HEK293 (cell line): ENCODE measurements around the gene TMEM41A.
"Not testable (repeated sequence)": the region's sequence is repeated elsewhere in the genome, so short reads cannot be mapped to it uniquely, and the experiment has no call there.

Experiments
- CTCF ChIA-PET: fragments of 350-600 bp; formaldehyde crosslinking; extraction: SDS; loops from one replicate; lab custom pipeline; 2021; ENCODE audit warnings: antibody characterized with exemption; lab: Yijun Ruan, JAX
- POLR2A ChIA-PET: fragments of 300-600 bp; formaldehyde crosslinking; extraction: SDS; loops from one replicate; lab custom pipeline; 2020; ENCODE audit warnings: antibody characterized with exemption, inconsistent platforms; lab: Yijun Ruan, JAX
- H3K27ac ChIP-seq: fragments of 200-500 bp; sonication (Bioruptor generic); 2 replicates; pipeline ENCODE4 v1.5.1; 2014; ENCODE audit warnings: low read depth, low read length, control low read depth, inconsistent platforms; ENCODE audit errors: extremely low read depth
- H3K36me3 ChIP-seq, 2 experiments: fragments of 200-500 bp in 1 of 2; sonication (Bioruptor generic) in 1 of 2; 1 replicate in 1 of 2; 2 replicates in 1 of 2; pipeline ENCODE4 v1.5.1; 2014 to 2017; ENCODE audit warnings: inconsistent platforms in 2 of 2, low read length in 2 of 2; ENCODE audit not compliant: control insufficient read depth in 2 of 2, insufficient read depth in 1 of 2
- H3K4me1 ChIP-seq: fragments of 200-500 bp; sonication (Bioruptor generic); 2 replicates; pipeline ENCODE4 v1.5.1; 2014; ENCODE audit warnings: mild to moderate bottlenecking, low read length, inconsistent platforms; ENCODE audit not compliant: control insufficient read depth, insufficient read depth
- H3K4me3 ChIP-seq: 2 replicates; pipeline ENCODE4 v1.5.1; 2011; ENCODE audit warnings: low read depth, mild to moderate bottlenecking, control low read depth, low read length, moderate library complexity
- H3K9me3 ChIP-seq: fragments of 200-500 bp; sonication (Bioruptor generic); 2 replicates; pipeline ENCODE4 v1.5.1; 2014; ENCODE audit warnings: low read depth, low read length, inconsistent platforms; ENCODE audit not compliant: control insufficient read depth, insufficient read depth
- KLF10 ChIP-seq: fragments of 450-650 bp; IDR thresholded peaks from 2 replicates; pipeline ENCODE4 v1.5.1; 2018; ENCODE audit warnings: missing biosample characterization, mild to moderate bottlenecking, missing genetic modification characterization
- SALL2 ChIP-seq: fragments of 450-650 bp; formaldehyde crosslinking; IDR thresholded peaks from 2 replicates; pipeline ENCODE4 v1.5.0; 2017; ENCODE audit warnings: missing biosample characterization, mild to moderate bottlenecking, missing genetic modification characterization, borderline replicate concordance
- SCRT1 ChIP-seq: fragments of 450-650 bp; formaldehyde crosslinking; IDR thresholded peaks from 2 replicates; pipeline ENCODE4 v1.5.1; 2016; ENCODE audit warnings: missing biosample characterization, missing genetic modification characterization, borderline replicate concordance
- SCRT2 ChIP-seq: fragments of 450-650 bp; formaldehyde crosslinking; IDR thresholded peaks from 2 replicates; pipeline ENCODE4 v1.5.1; 2016; ENCODE audit warnings: missing biosample characterization, missing genetic modification characterization
- SP7 ChIP-seq: fragments of 450-650 bp; formaldehyde crosslinking; IDR thresholded peaks from 2 replicates; pipeline ENCODE4 v1.5.1; 2016; ENCODE audit warnings: missing biosample characterization, missing genetic modification characterization
- ZBTB10 ChIP-seq: fragments of 450-650 bp; formaldehyde crosslinking; IDR thresholded peaks from 2 replicates; pipeline ENCODE4 v1.5.1; 2016; ENCODE audit warnings: missing biosample characterization, missing genetic modification characterization
- ZNF133 ChIP-seq: fragments of 450-650 bp; formaldehyde crosslinking; IDR thresholded peaks from 2 replicates; pipeline ENCODE4 v1.5.1; 2016; ENCODE audit warnings: missing biosample characterization, missing genetic modification characterization
- ZNF146 ChIP-seq: fragments of 450-650 bp; formaldehyde crosslinking; IDR thresholded peaks from 2 replicates; pipeline ENCODE4 v1.5.1; 2016; ENCODE audit warnings: missing biosample characterization, missing genetic modification characterization
- ZNF155 ChIP-seq: fragments of 450-650 bp; formaldehyde crosslinking; IDR thresholded peaks from 2 replicates; pipeline ENCODE4 v1.5.1; 2016; ENCODE audit warnings: missing biosample characterization, missing genetic modification characterization
- ZNF175 ChIP-seq: fragments of 450-650 bp; formaldehyde crosslinking; IDR thresholded peaks from 2 replicates; pipeline ENCODE4 v1.5.1; 2016; ENCODE audit warnings: missing biosample characterization, missing genetic modification characterization
- ZNF18 ChIP-seq: fragments of 450-650 bp; formaldehyde crosslinking; IDR thresholded peaks from 2 replicates; pipeline ENCODE4 v1.5.1; 2016; ENCODE audit warnings: missing biosample characterization, missing genetic modification characterization
- ZNF2 ChIP-seq: fragments of 450-650 bp; formaldehyde crosslinking; IDR thresholded peaks from 2 replicates; pipeline ENCODE4 v1.5.1; 2016; ENCODE audit warnings: missing biosample characterization, missing genetic modification characterization
- ZNF521 ChIP-seq: fragments of 450-650 bp; formaldehyde crosslinking; IDR thresholded peaks from 2 replicates; pipeline ENCODE4 v1.5.1; 2017; ENCODE audit warnings: missing biosample characterization, mild to moderate bottlenecking, missing genetic modification characterization
- ZNF670 ChIP-seq: fragments of 450-650 bp; formaldehyde crosslinking; IDR thresholded peaks from 2 replicates; pipeline ENCODE4 v1.5.1; 2016; ENCODE audit warnings: missing biosample characterization, missing genetic modification characterization, low read depth
- ZNF747 ChIP-seq: fragments of 450-650 bp; formaldehyde crosslinking; IDR thresholded peaks from 2 replicates; pipeline ENCODE4 v1.5.1; 2016; ENCODE audit warnings: missing biosample characterization, missing genetic modification characterization
- ZNF785 ChIP-seq: fragments of 450-650 bp; formaldehyde crosslinking; IDR thresholded peaks from 2 replicates; pipeline ENCODE4 v1.5.1; 2016; ENCODE audit warnings: missing biosample characterization, missing genetic modification characterization
- TF ChIP-seq, protein P1 (sequence below): fragments of 450-650 bp; IDR thresholded peaks from 2 replicates; pipeline ENCODE4 v1.5.1; 2018; ENCODE audit warnings: missing biosample characterization, missing genetic modification characterization
- TF ChIP-seq, protein P2 (sequence below): fragments of 450-650 bp; formaldehyde crosslinking; IDR thresholded peaks from 2 replicates; pipeline ENCODE4 v1.5.1; 2016; ENCODE audit warnings: missing biosample characterization, missing genetic modification characterization
- TF ChIP-seq, protein P3 (sequence below): fragments of 450-650 bp; formaldehyde crosslinking; IDR thresholded peaks from 2 replicates; pipeline ENCODE4 v1.5.1; 2016; ENCODE audit warnings: missing biosample characterization, missing genetic modification characterization
- TF ChIP-seq, protein P4 (sequence below): fragments of 450-650 bp; formaldehyde crosslinking; IDR thresholded peaks from 2 replicates; pipeline ENCODE4 v1.5.1; 2016; ENCODE audit warnings: missing biosample characterization, missing genetic modification characterization

Gene TMEM41A

DNA sequence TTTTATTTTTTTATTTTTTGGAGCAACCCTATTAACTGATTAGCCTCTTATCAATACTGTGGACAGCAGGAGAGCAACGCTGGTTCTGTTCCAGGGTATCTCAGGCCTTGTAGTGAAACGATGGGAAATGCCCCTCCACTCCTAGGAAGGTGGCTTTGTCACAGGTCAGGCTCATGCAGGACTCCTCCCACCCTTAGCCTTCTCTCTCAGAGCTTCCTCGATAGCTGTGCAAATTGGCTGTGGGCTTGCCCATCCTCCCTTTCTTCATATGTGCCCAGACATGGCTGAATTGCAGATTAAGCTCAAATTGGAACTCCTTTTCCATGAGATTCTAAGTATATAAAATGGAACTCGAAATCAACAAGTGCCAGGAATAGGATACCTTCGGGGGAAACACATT lies 38.5 kb downstream of the TMEM41A start:
- POLR2A ChIA-PET: no interaction called here
- Histone ChIP-seq H3K9me3 (no peaks in the 10 kb centered on the region), H3K4me3 (no peak overlapping the region), H3K27ac (no peak overlapping the region), H3K36me3 (no peaks in the 10 kb centered on the region), H3K4me1 (no peaks in the 10 kb centered on the region)
- 0 out of 2 replicates have a peak, but pooled peaks have one; percentile 49 for TF ChIP-seq SCRT1 (tag by site-specific recombination)
- TF ChIP-seq SCRT2 (tag by site-specific recombination): peak; percentile 28; the same call in 1 of the 2 replicates
- TF ChIP-seq ZNF175 (tag by site-specific recombination): no peak
- CTCF ChIA-PET: interaction anchor here (0.6 to 2.4 kb wide), 12 partner anchors 9 to 1307 kb away, joined by 3 to 10 read pairs (median 6); partner anchors contain the start of gene SENP2

GRCh38 chr3:185457376-185457775 lies 41.5 kb downstream of the TMEM41A start:
- H3K4me1 ChIP-seq: no peaks in the 10 kb centered on the region
- TF ChIP-seq ZNF155 (tag by site-specific recombination) (no peak), ZBTB10 (tag by site-specific recombination) (no peak), KLF10 (tag by site-specific recombination) (no peak), ZNF521 (tag by site-specific recombination) (no peak), ZNF747 (tag by site-specific recombination) (no peak), ZNF146 (tag by site-specific recombination) (no peak), ZNF785 (tag by site-specific recombination) (no peak), ZNF2 (tag by site-specific recombination) (no peak), SCRT1 (tag by site-specific recombination) (no peak), SP7 (tag by site-specific recombination) (no peak), SALL2 (tag by site-specific recombination) (no peak), ZNF670 (tag by site-specific recombination) (no peak), ZNF133 (no peak), ZNF18 (tag by site-specific recombination) (no peak)
- TF ChIP-seq, protein P1, sequence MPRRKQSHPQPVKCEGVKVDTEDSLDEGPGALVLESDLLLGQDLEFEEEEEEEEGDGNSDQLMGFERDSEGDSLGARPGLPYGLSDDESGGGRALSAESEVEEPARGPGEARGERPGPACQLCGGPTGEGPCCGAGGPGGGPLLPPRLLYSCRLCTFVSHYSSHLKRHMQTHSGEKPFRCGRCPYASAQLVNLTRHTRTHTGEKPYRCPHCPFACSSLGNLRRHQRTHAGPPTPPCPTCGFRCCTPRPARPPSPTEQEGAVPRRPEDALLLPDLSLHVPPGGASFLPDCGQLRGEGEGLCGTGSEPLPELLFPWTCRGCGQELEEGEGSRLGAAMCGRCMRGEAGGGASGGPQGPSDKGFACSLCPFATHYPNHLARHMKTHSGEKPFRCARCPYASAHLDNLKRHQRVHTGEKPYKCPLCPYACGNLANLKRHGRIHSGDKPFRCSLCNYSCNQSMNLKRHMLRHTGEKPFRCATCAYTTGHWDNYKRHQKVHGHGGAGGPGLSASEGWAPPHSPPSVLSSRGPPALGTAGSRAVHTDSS (tag by site-specific recombination): no peak
- TF ChIP-seq, protein P2, sequence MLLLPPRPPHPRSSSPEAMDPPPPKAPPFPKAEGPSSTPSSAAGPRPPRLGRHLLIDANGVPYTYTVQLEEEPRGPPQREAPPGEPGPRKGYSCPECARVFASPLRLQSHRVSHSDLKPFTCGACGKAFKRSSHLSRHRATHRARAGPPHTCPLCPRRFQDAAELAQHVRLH (tag by site-specific recombination): no peak
- TF ChIP-seq, protein P3, sequence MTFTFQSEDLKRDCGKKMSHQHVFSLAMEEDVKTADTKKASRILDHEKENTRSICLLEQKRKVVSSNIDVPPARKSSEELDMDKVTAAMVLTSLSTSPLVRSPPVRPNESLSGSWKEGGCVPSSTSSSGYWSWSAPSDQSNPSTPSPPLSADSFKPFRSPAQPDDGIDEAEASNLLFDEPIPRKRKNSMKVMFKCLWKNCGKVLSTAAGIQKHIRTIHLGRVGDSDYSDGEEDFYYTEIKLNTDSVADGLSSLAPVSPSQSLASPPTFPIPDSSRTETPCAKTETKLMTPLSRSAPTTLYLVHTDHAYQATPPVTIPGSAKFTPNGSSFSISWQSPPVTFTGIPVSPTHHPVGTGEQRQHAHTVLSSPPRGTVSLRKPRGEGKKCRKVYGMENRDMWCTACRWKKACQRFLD (tag by site-specific recombination): no peak
- TF ChIP-seq, protein P4, sequence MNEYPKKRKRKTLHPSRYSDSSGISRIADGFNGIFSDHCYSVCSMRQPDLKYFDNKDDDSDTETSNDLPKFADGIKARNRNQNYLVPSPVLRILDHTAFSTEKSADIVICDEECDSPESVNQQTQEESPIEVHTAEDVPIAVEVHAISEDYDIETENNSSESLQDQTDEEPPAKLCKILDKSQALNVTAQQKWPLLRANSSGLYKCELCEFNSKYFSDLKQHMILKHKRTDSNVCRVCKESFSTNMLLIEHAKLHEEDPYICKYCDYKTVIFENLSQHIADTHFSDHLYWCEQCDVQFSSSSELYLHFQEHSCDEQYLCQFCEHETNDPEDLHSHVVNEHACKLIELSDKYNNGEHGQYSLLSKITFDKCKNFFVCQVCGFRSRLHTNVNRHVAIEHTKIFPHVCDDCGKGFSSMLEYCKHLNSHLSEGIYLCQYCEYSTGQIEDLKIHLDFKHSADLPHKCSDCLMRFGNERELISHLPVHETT (tag by site-specific recombination): no peak
- H3K4me3 ChIP-seq: no peak overlapping the region
- ChIA-PET CTCF (no interaction called here), POLR2A (no interaction called here)
- no peaks in the 10 kb centered on the region for H3K9me3 ChIP-seq
- H3K36me3 ChIP-seq: peaks cover 0 to 4% of the 10 kb centered on the region in 2 experiments; a peak in 1 of 3 replicates
- H3K27ac ChIP-seq: no peak overlapping the region

- H3K9me3 ChIP-seq, H3K4me1 ChIP-seq, POLR2A ChIA-PET, H3K27ac ChIP-seq, H3K36me3 ChIP-seq, H3K4me3 ChIP-seq: not testable (repeated sequence)
- CTCF ChIA-PET: interaction anchor here (0.9 kb wide), 1 partner anchor 10 kb away, joined by 6 read pairs; no protein-coding TSS in a partner anchor
Measured at GRCh38 chr3:185451432-185451831, 47.4 kb downstream of the TMEM41A start.
